SH-SY5Y (cell line): ENCODE results near the gene ZDHHC19.

Experiments used
- GATA2 ChIP-seq: IDR thresholded peaks from 2 replicates; pipeline ENCODE4 v1.6.1; 2011; ENCODE audit warnings: mild to moderate bottlenecking, low read depth, low read length
- GATA3 ChIP-seq: IDR thresholded peaks from 2 replicates; pipeline ENCODE4 v1.6.1; 2011; ENCODE audit warnings: low read depth, mild to moderate bottlenecking, low read length, moderate library complexity

DNA sequence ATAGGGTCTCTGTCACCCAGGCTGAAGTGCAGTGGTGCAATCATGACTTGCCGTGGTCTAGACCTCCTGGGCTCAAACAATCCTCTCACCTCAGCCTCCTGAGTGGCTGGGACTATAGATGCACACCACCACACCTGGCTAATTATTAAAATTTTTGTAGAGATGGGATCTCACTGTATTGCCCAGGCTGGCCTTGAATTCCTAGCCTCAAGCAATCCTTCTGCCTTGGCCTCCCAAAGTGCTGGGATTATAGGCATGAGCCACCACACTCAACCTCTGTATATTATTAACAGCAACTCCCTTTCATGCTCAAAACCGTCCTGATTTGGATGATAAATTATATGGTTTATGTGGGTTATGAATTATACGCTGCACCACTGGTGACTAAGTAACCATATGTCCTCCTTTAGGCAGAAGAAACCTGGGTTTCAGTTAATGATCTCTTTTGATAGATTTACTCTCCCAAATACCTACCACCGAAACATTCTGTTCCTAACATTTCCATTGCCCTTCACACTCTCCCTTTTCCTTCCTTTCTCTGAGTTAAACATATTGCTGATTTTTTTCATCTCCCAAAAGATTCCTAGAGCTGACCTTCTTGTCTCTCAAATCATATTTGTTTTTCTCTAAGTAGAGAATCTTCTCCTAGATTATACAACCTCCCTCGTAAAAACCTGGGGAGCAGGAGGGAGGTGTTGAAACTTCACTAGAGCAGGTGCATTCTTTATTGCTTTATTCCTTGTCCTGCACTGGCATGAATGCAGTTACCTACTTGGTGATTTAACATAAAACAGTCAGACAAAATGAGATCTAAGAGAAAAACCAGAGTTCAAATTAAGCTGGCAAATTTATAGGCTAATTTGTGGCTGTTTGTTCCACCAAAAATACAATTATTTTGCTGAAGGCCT is 43.4 kb upstream of the ZDHHC19 start:
- TF ChIP-seq GATA3 = no peak
- no peak for TF ChIP-seq GATA2
